HEK293T (cell line): ENCODE results near the gene PRDM11.

Experiments used
- CTCF ChIA-PET: fragments of 350-600 bp; formaldehyde crosslinking; extraction: SDS; loops from one replicate; lab custom pipeline; 2021; ENCODE audit warnings: antibody characterized with exemption, inconsistent platforms; lab: Yijun Ruan, JAX
- POLR2A ChIA-PET: fragments of 350-600 bp; formaldehyde crosslinking; extraction: SDS; loops from one replicate; lab custom pipeline; 2020; ENCODE audit warnings: antibody characterized with exemption, inconsistent platforms; lab: Yijun Ruan, JAX
- DNase-seq: peaks from one replicate; pipeline ENCODE4 v3.0.0; 2012; ENCODE audit warnings: mixed read lengths; ENCODE audit errors: extremely low spot score
- ARNT ChIP-seq: fragments of 450-650 bp; IDR thresholded peaks from 2 replicates; pipeline ENCODE4 v1.6.1; 2017; ENCODE audit warnings: mild to moderate bottlenecking
- BHLHE40 ChIP-seq: fragments of 450-650 bp; IDR thresholded peaks from 2 replicates; pipeline ENCODE4 v1.6.1; 2016; ENCODE audit warnings: mild to moderate bottlenecking, moderate library complexity, borderline replicate concordance
- CTBP1 ChIP-seq: fragments of 450-650 bp; IDR thresholded peaks from 2 replicates; pipeline ENCODE4 v1.6.1; 2016; ENCODE audit warnings: borderline replicate concordance
- ELF4 ChIP-seq: fragments of 450-650 bp; IDR thresholded peaks from 2 replicates; pipeline ENCODE4 v1.6.1; 2017; ENCODE audit warnings: antibody characterized with exemption
- FOXA1 ChIP-seq: fragments of 450-650 bp; IDR thresholded peaks from 2 replicates; pipeline ENCODE4 v1.6.1; 2016; ENCODE audit warnings: mild to moderate bottlenecking
- FOXK2 ChIP-seq: fragments of 450-650 bp; IDR thresholded peaks from 2 replicates; pipeline ENCODE4 v1.6.1; 2016; ENCODE audit warnings: mild to moderate bottlenecking
- FOXM1 ChIP-seq: fragments of 450-650 bp; IDR thresholded peaks from 2 replicates; pipeline ENCODE4 v1.6.1; 2017; ENCODE audit warnings: mild to moderate bottlenecking, borderline replicate concordance
- HDGF ChIP-seq: fragments of 450-650 bp; IDR thresholded peaks from 2 replicates; pipeline ENCODE4 v1.6.1; 2017; ENCODE audit warnings: antibody characterized with exemption, borderline replicate concordance
- L3MBTL2 ChIP-seq: fragments of 450-650 bp; conservative IDR thresholded peaks from 2 replicates; pipeline ENCODE4 v1.6.1; 2016; ENCODE audit warnings: mild to moderate bottlenecking
- LEF1 ChIP-seq: fragments of 450-650 bp; IDR thresholded peaks from 2 replicates; pipeline ENCODE4 v1.6.1; 2017; ENCODE audit warnings: mild to moderate bottlenecking, borderline replicate concordance
- NFRKB ChIP-seq: fragments of 450-650 bp; IDR thresholded peaks from 2 replicates; pipeline ENCODE4 v1.6.1; 2016; ENCODE audit warnings: mild to moderate bottlenecking, moderate library complexity
- SP1 ChIP-seq: fragments of 450-650 bp; IDR thresholded peaks from 2 replicates; pipeline ENCODE4 v1.6.1; 2017
- SUZ12 ChIP-seq: fragments of 450-650 bp; IDR thresholded peaks from 2 replicates; pipeline ENCODE4 v1.6.1; 2016; ENCODE audit warnings: mild to moderate bottlenecking
- TARDBP ChIP-seq: fragments of 450-650 bp; IDR thresholded peaks from 2 replicates; pipeline ENCODE4 v1.6.1; 2016
- ZNF384 ChIP-seq: fragments of 450-650 bp; IDR thresholded peaks from 2 replicates; pipeline ENCODE4 v1.6.1; 2016
- TF ChIP-seq, protein P1 (sequence below): fragments of 450-650 bp; IDR thresholded peaks from 2 replicates; pipeline ENCODE4 v1.6.1; 2016

Gene PRDM11

GRCh38 chr11:45237711-45238315 is 91.4 kb downstream of the PRDM11 start:
- no peak for DNase-seq
- ChIA-PET CTCF (interaction anchor here (0.7 kb wide), 1 partner anchor 136 kb away, joined by 4 read pairs; no protein-coding TSS in a partner anchor), POLR2A (no interaction called here)

GRCh38 chr11:45238724-45239123 is 92.3 kb downstream of the PRDM11 start:
- no peak for TF ChIP-seq ARNT
- TF ChIP-seq NFRKB = no peak
- no peak for TF ChIP-seq L3MBTL2
- TF ChIP-seq SUZ12 = no peak
- no peak for TF ChIP-seq SP1
- TF ChIP-seq FOXK2 = no peak
- TF ChIP-seq BHLHE40 = no peak
- TF ChIP-seq FOXA1 = no peak
- CTCF ChIA-PET = no interaction called here
- no peak for DNase-seq
- POLR2A ChIA-PET = interaction anchor here (0.6 kb wide), 1 partner anchor 936 kb away, joined by 4 read pairs; no protein-coding TSS in a partner anchor

More at GRCh38 chr11:45237711-45238315, 91.4 kb downstream of the PRDM11 start:
- TF ChIP-seq BHLHE40 = no peak
- TF ChIP-seq SUZ12 = no peak
- TF ChIP-seq TARDBP = no peak
- no peak for TF ChIP-seq FOXA1
- no peak for TF ChIP-seq HDGF
- TF ChIP-seq ARNT = no peak
- TF ChIP-seq L3MBTL2 = no peak
- no peak for TF ChIP-seq CTBP1
- no peak for TF ChIP-seq ZNF384
- TF ChIP-seq ELF4 = no peak
- TF ChIP-seq NFRKB = no peak
- TF ChIP-seq, protein P1, sequence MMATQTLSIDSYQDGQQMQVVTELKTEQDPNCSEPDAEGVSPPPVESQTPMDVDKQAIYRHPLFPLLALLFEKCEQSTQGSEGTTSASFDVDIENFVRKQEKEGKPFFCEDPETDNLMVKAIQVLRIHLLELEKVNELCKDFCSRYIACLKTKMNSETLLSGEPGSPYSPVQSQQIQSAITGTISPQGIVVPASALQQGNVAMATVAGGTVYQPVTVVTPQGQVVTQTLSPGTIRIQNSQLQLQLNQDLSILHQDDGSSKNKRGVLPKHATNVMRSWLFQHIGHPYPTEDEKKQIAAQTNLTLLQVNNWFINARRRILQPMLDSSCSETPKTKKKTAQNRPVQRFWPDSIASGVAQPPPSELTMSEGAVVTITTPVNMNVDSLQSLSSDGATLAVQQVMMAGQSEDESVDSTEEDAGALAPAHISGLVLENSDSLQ = no peak
- no peak for TF ChIP-seq FOXM1
- TF ChIP-seq FOXK2 = no peak
- TF ChIP-seq SP1 = no peak

- CTCF ChIA-PET = no interaction called here
- POLR2A ChIA-PET = no interaction called here
- no peak for TF ChIP-seq L3MBTL2
- TF ChIP-seq BHLHE40 = no peak
- TF ChIP-seq FOXM1 = no peak
- no peak for TF ChIP-seq LEF1
- TF ChIP-seq CTBP1 = no peak
- TF ChIP-seq, protein P1 = no peak
- no peak for TF ChIP-seq FOXA1
- no peak for TF ChIP-seq ZNF384
- TF ChIP-seq SP1 = no peak
- no peak for TF ChIP-seq NFRKB
- no peak for TF ChIP-seq FOXK2
- no peak for TF ChIP-seq TARDBP
- TF ChIP-seq ARNT = no peak
- TF ChIP-seq HDGF = no peak
- TF ChIP-seq ELF4 = no peak
- TF ChIP-seq SUZ12 = no peak
- no peak for DNase-seq
These were observed 93.3 kb downstream of the PRDM11 start for GRCh38 chr11:45239733-45240132.

DNA sequence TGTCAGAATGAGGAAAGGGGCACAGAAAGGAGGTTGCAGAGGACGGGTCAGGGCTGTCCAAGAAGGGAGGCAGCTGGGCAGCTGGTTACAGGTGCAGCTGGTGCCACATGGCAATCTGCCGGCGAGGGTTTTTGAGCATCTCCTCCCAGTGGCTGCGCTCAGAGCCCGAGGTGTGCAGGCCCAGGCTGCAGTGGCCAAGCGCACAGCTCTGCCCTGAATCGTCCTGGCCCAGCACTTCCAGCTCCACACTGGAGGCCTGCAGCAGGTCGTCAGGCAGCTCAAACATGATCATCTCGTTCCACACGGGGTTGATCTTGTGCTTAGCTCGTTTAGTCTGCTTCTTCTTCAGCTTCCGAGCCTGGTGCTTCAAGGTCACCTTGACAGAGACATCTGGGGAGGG is 97.5 kb downstream of the PRDM11 start:
- POLR2A ChIA-PET = no interaction called here
- DNase-seq = no peak
- CTCF ChIA-PET = interaction anchor here (0.7 to 1.8 kb wide), 3 partner anchors 8 to 96 kb away, joined by 3 to 8 read pairs (median 6); no protein-coding TSS in a partner anchor
- TF ChIP-seq LEF1 (no peak), ZNF384 (no peak), FOXA1 (no peak)

- CTCF ChIA-PET = interaction anchor here (0.9 to 2.9 kb wide), 3 partner anchors 12 to 135 kb away, joined by 3 to 15 read pairs (median 4); no protein-coding TSS in a partner anchor
These were observed 99.0 kb downstream of the PRDM11 start for GRCh38 chr11:45245218-45246045.

GRCh38 chr11:45246241-45246640 is 99.8 kb downstream of the PRDM11 start:
- ChIA-PET CTCF (interaction anchor here (0.9 to 2.9 kb wide), 3 partner anchors 13 to 135 kb away, joined by 3 to 15 read pairs (median 4); no protein-coding TSS in a partner anchor), POLR2A (no interaction called here)
- TF ChIP-seq SP1 = no peak
- DNase-seq = no peak

More at GRCh38 chr11:45245218-45246045, 99.0 kb downstream of the PRDM11 start:
- TF ChIP-seq ZNF384 = no peak
- no peak for TF ChIP-seq LEF1
- TF ChIP-seq SUZ12 = no peak
- TF ChIP-seq TARDBP = no peak
- no peak for TF ChIP-seq ARNT
- no peak for TF ChIP-seq L3MBTL2
- TF ChIP-seq BHLHE40 = no peak
- no peak for TF ChIP-seq ELF4
- no peak for TF ChIP-seq NFRKB
- no peak for TF ChIP-seq HDGF
- no peak for TF ChIP-seq SP1
- POLR2A ChIA-PET = no interaction called here
- no peak for DNase-seq

DNA sequence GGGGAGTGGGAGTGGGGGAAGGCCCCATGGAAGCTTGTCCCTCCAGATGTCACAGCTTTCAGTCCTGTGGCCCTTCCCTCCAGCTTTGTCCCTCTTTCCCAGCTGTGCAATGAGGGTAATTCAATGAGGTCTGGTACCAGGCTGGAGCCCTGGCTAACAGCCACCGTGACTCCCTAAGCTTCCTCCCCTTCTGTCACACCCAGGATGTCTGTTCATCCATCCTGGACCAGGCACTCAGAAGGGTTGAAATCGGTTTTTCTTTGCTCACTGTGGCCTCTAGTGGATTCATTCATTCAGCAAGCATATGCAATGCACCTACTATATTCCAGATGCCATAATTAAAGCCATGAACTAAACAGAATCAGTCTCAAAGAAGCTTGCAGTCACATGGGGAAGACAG is 101.0 kb downstream of the PRDM11 start:
- no peak for DNase-seq
- ChIA-PET CTCF (interaction anchor here (2.9 kb wide), 1 partner anchor 14 kb away, joined by 15 read pairs; no protein-coding TSS in a partner anchor), POLR2A (no interaction called here)
- TF ChIP-seq ELF4 (no peak), HDGF (no peak), ARNT (no peak), FOXA1 (no peak), LEF1 (no peak), TARDBP (no peak), SP1 (no peak)
- TF ChIP-seq, protein P1 = no peak
